ENCODE data around the gene TMOD3.

DNA sequence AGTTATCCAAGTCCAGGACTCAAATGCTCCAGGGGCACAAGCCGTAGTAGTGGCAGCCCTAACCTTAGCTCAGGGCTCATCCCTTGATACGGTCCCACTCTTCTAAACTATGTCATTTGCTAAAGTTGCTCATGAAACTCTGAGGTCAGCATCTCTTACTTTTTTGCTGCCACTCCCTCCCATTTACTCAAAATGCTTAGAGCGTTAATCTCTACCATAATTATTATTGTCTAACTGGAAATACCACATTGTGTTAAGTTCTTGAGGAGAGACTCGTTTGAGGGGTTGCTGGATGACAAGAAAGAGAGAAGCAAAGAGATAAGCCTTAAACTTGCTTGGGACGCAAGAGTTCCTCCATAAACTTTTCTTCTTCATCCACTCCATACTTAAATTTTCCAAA is 26.9 kb upstream of the TMOD3 start:
- TF ChIP-seq CTCF (conservative IDR thresholded peaks at IDR 0.05 in 1 of 2, IDR thresholded peaks at IDR 0.05 in 1 of 2; ENCODE audit: low read depth in 1 of 2, low read length in 2 of 2), result no peak
- no peak for TF ChIP-seq EZH2 (IDR thresholded peaks at IDR 0.05; ENCODE audit: low read length, missing control alignments)
